HG03442 (cell line): Measurements from ENCODE around the gene CASP1.
A peak's percentile ranks its signal among the peaks of the same experiment; 100 is the strongest.
"Not testable (repeated sequence)": the region's sequence is repeated elsewhere in the genome, so short reads cannot be mapped to it uniquely, and the experiment has no call there.

Source experiments
- ATAC-seq: cut with Tn5 transposase; IDR thresholded peaks from one replicate; pipeline ENCODE4 v1.9.1; 2021; ENCODE audit warnings: mild to moderate bottlenecking, moderate library complexity; ENCODE audit not compliant: unreplicated experiment

The CASP1 gene

GRCh38 chr11:105046898-105047579, 12.1 kb upstream of the CASP1 start:
- no peak for ATAC-seq

- ATAC-seq: no peak
These were observed 10.8 kb upstream of the CASP1 start for GRCh38 chr11:105045676-105046296.

GRCh38 chr11:105044557-105045524, 9.9 kb upstream of the CASP1 start, which contains the start of gene CARD16:
Gene CARD16, minus strand, starts transcription at chr11:105045335. Its CDS starts 38 bp downstream, at chr11:105045297.
- peak; percentile 100 for ATAC-seq

GRCh38 chr11:105042178-105042577, 7.2 kb upstream of the CASP1 start:
- ATAC-seq: no peak

GRCh38 chr11:105040703-105041102, 5.8 kb upstream of the CASP1 start:
- no peak for ATAC-seq

GRCh38 chr11:105034388-105034787, 556 bp downstream of the CASP1 start:
- ATAC-seq: not testable (repeated sequence)

GRCh38 chr11:105033781-105034180, 1.2 kb downstream of the CASP1 start:
- ATAC-seq: no peak

GRCh38 chr11:105033343-105033742, 1.6 kb downstream of the CASP1 start:
- no peak for ATAC-seq

GRCh38 chr11:105032495-105032894, 2.4 kb downstream of the CASP1 start:
- ATAC-seq: no peak

GRCh38 chr11:105027678-105028077, 7.3 kb downstream of the CASP1 start:
- ATAC-seq: no peak

- ATAC-seq: no peak
These were observed 10.6 kb downstream of the CASP1 start for GRCh38 chr11:105024394-105024793.

- no peak for ATAC-seq
These were observed 11.9 kb downstream of the CASP1 start, which contains the start of gene CASP5 for GRCh38 chr11:105023003-105023402. Gene CASP5, minus strand, starts transcription at chr11:105023168. Its CDS starts 32 bp downstream, at chr11:105023136.

- no peak for ATAC-seq
These were observed 12.4 kb downstream of the CASP1 start for GRCh38 chr11:105022527-105022926.

- ATAC-seq: no peak
These were observed 27.5 kb downstream of the CASP1 start for GRCh38 chr11:105007463-105007862.

GRCh38 chr11:105005451-105005845, 29.5 kb downstream of the CASP1 start:
- ATAC-seq: no peak

- no peak for ATAC-seq
These were observed 30.9 kb downstream of the CASP1 start for GRCh38 chr11:105004021-105004420.

- ATAC-seq: no peak
These were observed 31.8 kb downstream of the CASP1 start for GRCh38 chr11:105003151-105003550.

GRCh38 chr11:105000797-105001196, 34.1 kb downstream of the CASP1 start:
- peak; percentile 88 for ATAC-seq

GRCh38 chr11:105000167-105000566, 34.8 kb downstream of the CASP1 start:
- peak; percentile 38 for ATAC-seq

GRCh38 chr11:104999721-105000120, 35.2 kb downstream of the CASP1 start:
- ATAC-seq: no peak

- ATAC-seq: no peak
These were observed 37.7 kb downstream of the CASP1 start for GRCh38 chr11:104997288-104997687.
